ENCODE data around the gene APOBEC3H. TPM values are rescaled to one million over a fixed set of nuclear protein-coding genes. Genes with fewer than 3 reads are reported as not detected.

APOBEC3H gene
- total RNA-seq, 2 experiments from 2014 or later = 0.67 to 0.85 TPM

GRCh38 chr22:39114112-39114511, 17.1 kb downstream of the APOBEC3H start:
- H3K4me1 Mint-ChIP-seq (ENCODE audit: low read depth) = peaks cover 15% of the 10 kb centered on the region
- peaks cover 27% of the 10 kb centered on the region for H3K4me1 ChIP-seq (ENCODE audit: insufficient read depth, low read length)
- H3K27me3 ChIP-seq (ENCODE audit: control insufficient read depth in 1 of 2, insufficient read depth in 2 of 2, low read length in 2 of 2) = no peaks in the 10 kb centered on the region
- no peak overlapping the region for H3K4me3 ChIP-seq (ENCODE audit: low read length)
- no peaks in the 10 kb centered on the region for H3K9me3 Mint-ChIP-seq
- no peaks in the 10 kb centered on the region for H3K27me3 Mint-ChIP-seq
- H3K36me3 Mint-ChIP-seq (ENCODE audit: low read depth) = no peaks in the 10 kb centered on the region
- no peak overlapping the region for H3K27ac ChIP-seq (ENCODE audit: low read depth in 1 of 2, low read length in 2 of 2)
- no peak overlapping the region for H3K4me3 Mint-ChIP-seq
- no peaks in the 10 kb centered on the region for H3K36me3 ChIP-seq (ENCODE audit: insufficient read depth, low read length)
- intact Hi-C loops (cut with DNase I, micrococcal nuclease) = no loop called here
- ChIA-PET CTCF (interaction anchor here (0.6 kb wide), 1 partner anchor 244 kb away, joined by 3 read pairs; no protein-coding TSS in a partner anchor), POLR2A (interaction anchor here (1.3 to 1.5 kb wide), 2 partner anchors 14 to 19 kb away, joined by 3 read pairs; no protein-coding TSS in a partner anchor)
- H3K27ac Mint-ChIP-seq = no peak overlapping the region
- DNase-seq (no peak), ATAC-seq (ENCODE audit: poor library complexity) (no peak)
- TF ChIP-seq CTCF (IDR thresholded peaks at IDR 0.05) = no peak
- no peaks in the 10 kb centered on the region for H3K9me3 ChIP-seq (ENCODE audit: control insufficient read depth in 1 of 2, insufficient read depth in 1 of 2, low read length in 2 of 2)

- H3K27me3 ChIP-seq (ENCODE audit: control insufficient read depth in 1 of 2, insufficient read depth in 2 of 2, low read length in 2 of 2) = no peaks in the 10 kb centered on the region
- no peak for ATAC-seq (ENCODE audit: poor library complexity)
- no peak for DNase-seq
- H3K27ac ChIP-seq (ENCODE audit: low read depth in 1 of 2, low read length in 2 of 2) = no peak overlapping the region
- Mint-ChIP-seq H3K27me3 (no peaks in the 10 kb centered on the region), H3K9me3 (no peaks in the 10 kb centered on the region), H3K4me3 (no peak overlapping the region), H3K36me3 (ENCODE audit: low read depth) (no peaks in the 10 kb centered on the region), H3K4me1 (ENCODE audit: low read depth) (peaks cover 15% of the 10 kb centered on the region), H3K27ac (peak overlapping the region; percentile 50)
- H3K4me3 ChIP-seq (ENCODE audit: low read length) = no peak overlapping the region
- CTCF ChIA-PET = interaction anchor here (1.0 kb wide), 1 partner anchor 21 kb away, joined by 3 read pairs; no protein-coding TSS in a partner anchor
- no peaks in the 10 kb centered on the region for H3K9me3 ChIP-seq (ENCODE audit: control insufficient read depth in 1 of 2, insufficient read depth in 1 of 2, low read length in 2 of 2)
- no peak for TF ChIP-seq CTCF (IDR thresholded peaks at IDR 0.05)
- peaks cover 27% of the 10 kb centered on the region for H3K4me1 ChIP-seq (ENCODE audit: insufficient read depth, low read length)
- POLR2A ChIA-PET = interaction anchor here (0.7 kb wide), 1 partner anchor 26 kb away, joined by 5 read pairs; no protein-coding TSS in a partner anchor
- intact Hi-C loops (cut with DNase I, micrococcal nuclease) = loop anchor here (5.0 kb wide), 3 partner anchors 33 to 348 kb away; partner anchors contain the start of gene APOBEC3G (in 1 of the 2)
- no peaks in the 10 kb centered on the region for H3K36me3 ChIP-seq (ENCODE audit: insufficient read depth, low read length)
Observed at GRCh38 chr22:39115570-39115969, 18.5 kb downstream of the APOBEC3H start.

GRCh38 chr22:39115977-39116621, 19.1 kb downstream of the APOBEC3H start:
- H3K27me3 Mint-ChIP-seq = no peaks in the 10 kb centered on the region
- Histone ChIP-seq H3K4me1 (ENCODE audit: insufficient read depth, low read length) (peaks cover 27% of the 10 kb centered on the region), H3K36me3 (ENCODE audit: insufficient read depth, low read length) (no peaks in the 10 kb centered on the region), H3K27me3 (ENCODE audit: control insufficient read depth in 1 of 2, insufficient read depth in 2 of 2, low read length in 2 of 2) (no peaks in the 10 kb centered on the region), H3K27ac (ENCODE audit: low read depth in 1 of 2, low read length in 2 of 2) (no peak overlapping the region), H3K4me3 (ENCODE audit: low read length) (no peak overlapping the region), H3K9me3 (ENCODE audit: control insufficient read depth in 1 of 2, insufficient read depth in 1 of 2, low read length in 2 of 2) (no peaks in the 10 kb centered on the region)
- POLR2A ChIA-PET = no interaction called here
- peaks cover 15% of the 10 kb centered on the region for H3K4me1 Mint-ChIP-seq (ENCODE audit: low read depth)
- H3K36me3 Mint-ChIP-seq (ENCODE audit: low read depth) = no peaks in the 10 kb centered on the region
- H3K4me3 Mint-ChIP-seq = no peak overlapping the region
- CTCF ChIA-PET = interaction anchor here (1.0 kb wide), 1 partner anchor 21 kb away, joined by 3 read pairs; no protein-coding TSS in a partner anchor
- H3K9me3 Mint-ChIP-seq = no peaks in the 10 kb centered on the region
- ATAC-seq (ENCODE audit: poor library complexity) (peak; percentile 18), DNase-seq (peak in 3 of 14 experiments; percentile 42 to 75 (median 53))
- intact Hi-C loops (cut with DNase I, micrococcal nuclease) = loop anchor here (1.0 to 5.0 kb wide), 4 partner anchors 26 to 349 kb away; partner anchors contain the start of gene APOBEC3G (in 1 of the 2)
- H3K27ac Mint-ChIP-seq = peak overlapping the region; percentile 67
- no peak for TF ChIP-seq CTCF (IDR thresholded peaks at IDR 0.05)

Measured in CD4-positive, alpha-beta T cell (primary cell).